Right renal pelvis (tissue), 4 donors: ENCODE measurements around the gene RPS15A. TPM values are rescaled to one million over a fixed set of nuclear protein-coding genes. Genes with fewer than 3 reads are reported as not detected.
A peak's percentile ranks its signal among the peaks of the same experiment; 100 is the strongest.

Source experiments
- DNase-seq, 4 donors: peaks; one replicate each; pipeline ENCODE4 v3.0.0-alpha.2; 2013; ENCODE audit warnings: low read depth in 4 of 4, low spot score in 3 of 4, missing footprints in 1 of 4
- polyA plus RNA-seq, 4 donors: library from polyadenylated mRNA; unstranded; fragments of 120-200 nt; gene quantifications; one replicate each; pipeline ENCODE4 v1.2.1, GENCODE V29; 2013; ENCODE audit not compliant: insufficient read length in 4 of 4

RPS15A gene
- polyA plus RNA-seq = 1,000 to 10,000 TPM; 1,992 to 2,216 (median 2,073) TPM

- DNase-seq = peak; percentile 92 to 96 (median 95)
Measured at GRCh38 chr16:18789850-18790706, at the start of gene RPS15A. RPS15A (minus strand) TSS chr16:18790334; CDS start chr16:18789113, 1,221 bp downstream.

GRCh38 chr16:18839555-18839954 is 49.4 kb upstream of the RPS15A start:
- no peak for DNase-seq

- DNase-seq = no peak
Measured at GRCh38 chr16:18836702-18837101, 46.6 kb upstream of the RPS15A start.

- DNase-seq = no peak
Measured at GRCh38 chr16:18834864-18835263, 44.7 kb upstream of the RPS15A start.

GRCh38 chr16:18833707-18834505 is 43.8 kb upstream of the RPS15A start:
- DNase-seq = no peak

GRCh38 chr16:18832613-18833012 is 42.5 kb upstream of the RPS15A start:
- no peak for DNase-seq

GRCh38 chr16:18832006-18832405 is 41.9 kb upstream of the RPS15A start:
- DNase-seq = no peak

- no peak for DNase-seq
Measured at GRCh38 chr16:18829251-18829650, 39.1 kb upstream of the RPS15A start.

- DNase-seq = no peak
Measured at GRCh38 chr16:18827890-18828289, 37.8 kb upstream of the RPS15A start.

- no peak for DNase-seq
Measured at GRCh38 chr16:18816286-18816685, 26.2 kb upstream of the RPS15A start.

- no peak for DNase-seq
Measured at GRCh38 chr16:18811925-18812324, 21.8 kb upstream of the RPS15A start.

GRCh38 chr16:18809165-18809564 is 19.0 kb upstream of the RPS15A start:
- no peak for DNase-seq

- DNase-seq = no peak
Measured at GRCh38 chr16:18805257-18805773, 15.2 kb upstream of the RPS15A start.

- DNase-seq = no peak
Measured at GRCh38 chr16:18804540-18804939, 14.4 kb upstream of the RPS15A start.

- DNase-seq = no peak
Measured at GRCh38 chr16:18803569-18804462, 13.7 kb upstream of the RPS15A start.

- no peak for DNase-seq
Measured at GRCh38 chr16:18802767-18803343, 12.7 kb upstream of the RPS15A start.

- peak; percentile 94 to 98 (median 98) for DNase-seq
Measured at GRCh38 chr16:18801145-18801972, 11.2 kb upstream of the RPS15A start, which contains the start of gene ARL6IP1. ARL6IP1 (minus strand) TSS chr16:18801549; CDS start chr16:18801466, 83 bp downstream.

GRCh38 chr16:18800775-18801144 is 10.6 kb upstream of the RPS15A start:
- DNase-seq = peak in 1 of 4 donors; percentile 23

GRCh38 chr16:18800293-18800692 is 10.2 kb upstream of the RPS15A start:
- no peak for DNase-seq
